Measurements from ENCODE around the gene TP53. TPM values are rescaled to one million over a fixed set of nuclear protein-coding genes. Genes with fewer than 3 reads are reported as not detected.

Gene TP53
- total and polyA plus RNA-seq, 2 of the 4 experiments (the other 2 are of a cell fraction) = 31.2 to 48.5 TPM

- Histone ChIP-seq H2BK5ac (ENCODE audit: low read depth, low read length, poor library complexity, severe bottlenecking) (no peak overlapping the region), H3K23ac (ENCODE audit: low read depth, low read length) (no peak overlapping the region), H3K4me1 (ENCODE audit: control insufficient read depth, insufficient read depth, low read length) (peaks cover 5% of the 10 kb centered on the region; the same call in 1 of the 2 replicates), H3K27ac (ENCODE audit: insufficient read depth, low read length) (no peak overlapping the region), H4K91ac (ENCODE audit: insufficient read depth, low read depth, low read length) (no peak overlapping the region), H2BK120ac (ENCODE audit: low read depth, low read length) (no peak overlapping the region), H4K8ac (ENCODE audit: low read depth in 2 of 2, low read length in 2 of 2) (no peak overlapping the region), H3K27me3 (ENCODE audit: control insufficient read depth, insufficient read depth, low read length) (peaks cover 67% of the 10 kb centered on the region), H2AK5ac (ENCODE audit: low read depth, low read length) (no peak overlapping the region), H3K4me3 (ENCODE audit: insufficient read depth, low read depth, low read length) (peak overlapping the region; percentile 73), H4K20me1 (ENCODE audit: insufficient read depth, low read length) (no peaks in the 10 kb centered on the region; the same call in 1 of the 2 replicates), H3K56ac (ENCODE audit: extremely low read depth, insufficient read depth, low read length) (no peak overlapping the region), H3K4ac (ENCODE audit: low read depth, low read length) (no peak overlapping the region), H2AFZ (replicated peaks; ENCODE audit: low read length, poor library complexity) (peak overlapping the region; percentile 98), H3K36me3 (ENCODE audit: control insufficient read depth, insufficient read depth, low read length) (no peaks in the 10 kb centered on the region), H2AK9ac (replicated peaks; ENCODE audit: low read depth, low read length, poor library complexity) (no peak overlapping the region), H3K4me2 (ENCODE audit: low read depth, low read length) (peak overlapping the region; percentile 88), H3K9me3 (ENCODE audit: control insufficient read depth, insufficient read depth, low read length) (no peaks in the 10 kb centered on the region), H3K79me1 (ENCODE audit: low read depth in 1 of 2, low read length in 2 of 2) (no peaks in the 10 kb centered on the region), H3K9me1 (ENCODE audit: insufficient read depth, low read length) (0 out of 2 replicates have a peak, but pooled peaks cover 4% of the 10 kb centered on the region), H3K9ac (ENCODE audit: low read depth, low read length) (no peak overlapping the region), H3K14ac (replicated peaks; ENCODE audit: low read depth, low read length) (no peak overlapping the region), H2BK15ac (ENCODE audit: low read depth, low read length) (no peak overlapping the region), H3K18ac (ENCODE audit: low read depth, low read length) (no peak overlapping the region), H2BK20ac (ENCODE audit: low read depth, low read length) (no peak overlapping the region), H4K5ac (ENCODE audit: low read depth, low read length) (no peak overlapping the region)
- ChIA-PET CTCF (interaction anchor here (0.6 kb wide), 1 partner anchor 16 kb away, joined by 4 read pairs; no protein-coding TSS in a partner anchor), POLR2A (ENCODE audit: unreplicated experiment) (no interaction called here)
- dilution Hi-C loops (cut with HindIII; ENCODE audit: low sequenced_read_pairs, unreplicated experiment) = no loop called here
- peak; percentile 3; the same call in 1 of the 2 replicates for ATAC-seq (ENCODE audit: low read depth)
- WGBS, 2 experiments (ENCODE audit: extremely low coverage in 2 of 2, insufficient read length in 1 of 2) = 4% methylated on average over 9 of the region's 16 CpGs; no CpG with 5 or more reads in 1 of the 2 experiments
- DNase-seq = no peak
- BruUV-seq (replicated peaks) = no TSS peak
- intact Hi-C loops (cut with micrococcal nuclease) = loop anchor here (1.0 kb wide), 1 partner anchor 84 kb away; no protein-coding TSS in a partner anchor
- TF ChIP-seq RFX5 (IDR thresholded peaks at IDR 0.05; ENCODE audit: low read depth, low read length) = no peak
- no peak for TF ChIP-seq MAFK (IDR thresholded peaks at IDR 0.05; ENCODE audit: low read depth, low read length)
- no peak for TF ChIP-seq USF2 (IDR thresholded peaks at IDR 0.05; ENCODE audit: low read depth, low read length)
- no peak for TF ChIP-seq CEBPB (IDR thresholded peaks at IDR 0.05; ENCODE audit: low read depth, low read length)
- TF ChIP-seq BHLHE40 (IDR thresholded peaks at IDR 0.05; ENCODE audit: low read depth, low read length) = no peak; the same call in 1 of the 2 replicates
- TF ChIP-seq SMC3 (IDR thresholded peaks at IDR 0.05; ENCODE audit: low read depth, low read length) = no peak
- no peak for TF ChIP-seq RCOR1 (IDR thresholded peaks at IDR 0.05; ENCODE audit: insufficient replicate concordance, low read length)
- TF ChIP-seq MAZ (IDR thresholded peaks at IDR 0.05; ENCODE audit: borderline replicate concordance, low read depth, low read length) = no peak
- TF ChIP-seq CHD1 (IDR thresholded peaks at IDR 0.05; ENCODE audit: low read depth, low read length) = no peak
- TF ChIP-seq CTCF (conservative IDR thresholded peaks at IDR 0.05; ENCODE audit: low read depth, low read length) = no peak
- TF ChIP-seq FOS (IDR thresholded peaks at IDR 0.05; ENCODE audit: low read depth, low read length) = no peak
- TF ChIP-seq, protein P1, sequence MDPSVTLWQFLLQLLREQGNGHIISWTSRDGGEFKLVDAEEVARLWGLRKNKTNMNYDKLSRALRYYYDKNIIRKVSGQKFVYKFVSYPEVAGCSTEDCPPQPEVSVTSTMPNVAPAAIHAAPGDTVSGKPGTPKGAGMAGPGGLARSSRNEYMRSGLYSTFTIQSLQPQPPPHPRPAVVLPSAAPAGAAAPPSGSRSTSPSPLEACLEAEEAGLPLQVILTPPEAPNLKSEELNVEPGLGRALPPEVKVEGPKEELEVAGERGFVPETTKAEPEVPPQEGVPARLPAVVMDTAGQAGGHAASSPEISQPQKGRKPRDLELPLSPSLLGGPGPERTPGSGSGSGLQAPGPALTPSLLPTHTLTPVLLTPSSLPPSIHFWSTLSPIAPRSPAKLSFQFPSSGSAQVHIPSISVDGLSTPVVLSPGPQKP (IDR thresholded peaks at IDR 0.05; ENCODE audit: borderline replicate concordance, low read depth, low read length) = no peak
- in situ Hi-C loops (cut with MboI; ENCODE audit: low sequenced_read_pairs) = no loop called here
Observed at GRCh38 chr17:7717756-7718350, 30.6 kb upstream of the TP53 start.
